Gastrocnemius medialis (tissue), 4 donors: ENCODE data around the gene MSMB. TPM values are rescaled to one million over a fixed set of nuclear protein-coding genes. Genes with fewer than 3 reads are reported as not detected.
"Not testable (repeated sequence)": the region's sequence is repeated elsewhere in the genome, so short reads cannot be mapped to it uniquely, and the experiment has no call there.

ENCODE experiments used
- ATAC-seq, 2 donors: fragments of 150-250 bp; one replicate each; pipeline ENCODE4 v1.9.1; 2016
- DNase-seq, 2 donors: peaks; one replicate each; pipeline ENCODE4 v3.0.0-alpha.2; 2019
- H3K27ac ChIP-seq, 4 donors: fragments of 200-600 bp; sonication (generic); 1 replicate in 1 of 4; 2 replicates in 3 of 4; pipeline ENCODE4 v1.5.1; 2016 to 2018; ENCODE audit warnings: mild to moderate bottlenecking in 2 of 4, moderate library complexity in 1 of 4
- H3K27me3 ChIP-seq, 3 donors: fragments of 200-600 bp; sonication (generic) in 2 of 3; 1 replicate in 1 of 3; 2 replicates in 2 of 3; pipeline versions ENCODE4 v1.5.1 to v1.6.0; 2016 to 2019; ENCODE audit warnings: mild to moderate bottlenecking in 1 of 3, moderate library complexity in 1 of 3
- H3K36me3 ChIP-seq, 2 donors: fragments of 200-600 bp; sonication (generic) in 1 of 2; one replicate each; pipeline ENCODE4 v1.5.1; 2017 to 2018
- H3K4me1 ChIP-seq, 2 donors: fragments of 200-600 bp; sonication (generic) in 1 of 2; one replicate each; pipeline ENCODE4 v1.5.1; 2016 to 2017; ENCODE audit warnings: mild to moderate bottlenecking in 2 of 2
- H3K4me3 ChIP-seq, 4 donors: fragments of 200-600 bp; sonication (generic) in 3 of 4; 1 replicate in 1 of 4; 2 replicates in 3 of 4; pipeline ENCODE4 v1.5.1; 2016 to 2019; ENCODE audit warnings: mild to moderate bottlenecking in 2 of 4
- H3K9me3 ChIP-seq, 3 donors: fragments of 200-600 bp; sonication (generic) in 2 of 3; 1 replicate in 1 of 3; 2 replicates in 2 of 3; pipeline ENCODE4 v1.5.1; 2016 to 2019
- CTCF ChIP-seq, 5 experiments: fragments of 450-650 bp in 3 of 5; fragments of 200-600 bp in 2 of 5; sonication (generic) in 2 of 5; IDR thresholded peaks in 4 of 5; conservative IDR thresholded peaks in 1 of 5; 1 replicate in 4 of 5; 2 replicates in 1 of 5; pipeline ENCODE4 v1.5.1; 2016 to 2019; ENCODE audit warnings: antibody characterized with exemption in 5 of 5, mild to moderate bottlenecking in 3 of 5, moderate library complexity in 3 of 5
- POLR2A ChIP-seq, 2 donors: fragments of 450-650 bp; IDR thresholded peaks; one replicate each; pipeline ENCODE4 v1.6.1; 2017; ENCODE audit warnings: antibody characterized with exemption in 2 of 2, mild to moderate bottlenecking in 2 of 2, moderate library complexity in 2 of 2
- in situ Hi-C, 4 donors: fragments of 200-750 bp; cut with MboI; loops; one replicate each; pipeline versions ENCODE4 v1.15.0 to v1.8.0; 2017; ENCODE audit warnings: low sequenced_read_pairs in 4 of 4
- intact Hi-C: fragments of 100-400 bp; cut with DNase I; formaldehyde crosslinking; loops from one replicate; pipeline ENCODE4 v1.15.1; 2023; ENCODE audit warnings: low total_unique reads
- total RNA-seq, 4 donors: library from RNA; depleted of rRNA; stranded (reverse); fragments of >200 nt; gene quantifications; one replicate each; pipeline versions ENCODE4 v1.1.0 to v1.2.3, GENCODE V29; 2016

The MSMB gene
- not detected for total RNA-seq

GRCh38 chr10:46046261-46046660 lies at the start of gene MSMB:
Gene MSMB, minus strand, starts transcription at chr10:46046269. Its CDS starts 32 bp downstream, at chr10:46046237.
- no peaks in the 10 kb centered on the region for H3K4me1 ChIP-seq
- H3K27ac ChIP-seq = no peak within 1 kb of the TSS
- TF ChIP-seq CTCF (IDR thresholded peaks at IDR 0.05 in 4 of 5, conservative IDR thresholded peaks at IDR 0.05 in 1 of 5) (no peak), POLR2A (IDR thresholded peaks at IDR 0.05) (no peak)
- peaks cover 0 to 9% (median 0%) of the 10 kb centered on the region in 3 donors for H3K27me3 ChIP-seq
- no peaks in the 10 kb centered on the region for H3K36me3 ChIP-seq
- intact Hi-C loops (no loop called here), in situ Hi-C loops (no loop called here)
- H3K4me3 ChIP-seq = no peak within 1 kb of the TSS
- H3K9me3 ChIP-seq = no peaks in the 10 kb centered on the region
- DNase-seq (no peak), ATAC-seq (no peak)

GRCh38 chr10:46094931-46095750 lies 49.1 kb upstream of the MSMB start:
- intact Hi-C loops = no loop called here
- ATAC-seq = no peak

GRCh38 chr10:46094197-46094500 lies 48.1 kb upstream of the MSMB start:
- Histone ChIP-seq H3K4me3 (no peak overlapping the region), H3K9me3 (no peaks in the 10 kb centered on the region), H3K27me3 (no peaks in the 10 kb centered on the region), H3K36me3 (no peaks in the 10 kb centered on the region), H3K4me1 (no peaks in the 10 kb centered on the region), H3K27ac (no peak overlapping the region)
- intact Hi-C loops (no loop called here), in situ Hi-C loops (no loop called here)
- TF ChIP-seq CTCF (IDR thresholded peaks at IDR 0.05 in 4 of 5, conservative IDR thresholded peaks at IDR 0.05 in 1 of 5) = no peak
- TF ChIP-seq POLR2A (IDR thresholded peaks at IDR 0.05) = no peak
- ATAC-seq (no peak), DNase-seq (no peak)

More at GRCh38 chr10:46094931-46095750, 49.1 kb upstream of the MSMB start:
- H3K9me3 ChIP-seq = no peaks in the 10 kb centered on the region
- no peak overlapping the region for H3K4me3 ChIP-seq
- TF ChIP-seq POLR2A (IDR thresholded peaks at IDR 0.05) (no peak), CTCF (IDR thresholded peaks at IDR 0.05 in 4 of 5, conservative IDR thresholded peaks at IDR 0.05 in 1 of 5) (no peak)
- no peaks in the 10 kb centered on the region for H3K4me1 ChIP-seq
- no peaks in the 10 kb centered on the region for H3K27me3 ChIP-seq
- H3K27ac ChIP-seq = no peak overlapping the region
- in situ Hi-C loops = no loop called here
- no peaks in the 10 kb centered on the region for H3K36me3 ChIP-seq
- no peak for DNase-seq

GRCh38 chr10:46093316-46094196 lies 47.5 kb upstream of the MSMB start:
- H3K27me3 ChIP-seq, intact Hi-C loops, DNase-seq, in situ Hi-C loops, H3K4me3 ChIP-seq, H3K36me3 ChIP-seq, ATAC-seq, H3K9me3 ChIP-seq, H3K27ac ChIP-seq, H3K4me1 ChIP-seq: not testable (repeated sequence)

GRCh38 chr10:46092524-46093081 lies 46.5 kb upstream of the MSMB start:
- H3K4me1 ChIP-seq = no peaks in the 10 kb centered on the region
- in situ Hi-C loops (no loop called here), intact Hi-C loops (no loop called here)
- H3K27ac ChIP-seq = no peak overlapping the region
- ATAC-seq = no peak
- no peak overlapping the region for H3K4me3 ChIP-seq
- H3K27me3 ChIP-seq = no peaks in the 10 kb centered on the region
- H3K36me3 ChIP-seq = no peaks in the 10 kb centered on the region
- no peaks in the 10 kb centered on the region for H3K9me3 ChIP-seq
- TF ChIP-seq POLR2A (IDR thresholded peaks at IDR 0.05) = no peak
- DNase-seq = no peak
